Endometrial microvascular endothelial cells (primary cell): ENCODE results near the gene MB. TPM values are rescaled to one million over a fixed set of nuclear protein-coding genes. Genes with fewer than 3 reads are reported as not detected.

Experiments used
- in situ Hi-C: cut with HindIII; loops from 2 replicates; pipeline ENCODE4 v1.10.0; 2017; ENCODE audit warnings: low sequenced_read_pairs, low pct_unique_long_range_greater_than_20kb; ENCODE audit errors: inconsistent ontology term
- total RNA-seq: library from RNA; depleted of rRNA; stranded (reverse); fragments of >200 nt; gene quantifications from one replicate; pipeline ENCODE4 v1.2.3, GENCODE V29; 2015; ENCODE audit errors: inconsistent ontology term

MB gene
- total RNA-seq, 1 donor from 2014 or later, result not detected

DNA sequence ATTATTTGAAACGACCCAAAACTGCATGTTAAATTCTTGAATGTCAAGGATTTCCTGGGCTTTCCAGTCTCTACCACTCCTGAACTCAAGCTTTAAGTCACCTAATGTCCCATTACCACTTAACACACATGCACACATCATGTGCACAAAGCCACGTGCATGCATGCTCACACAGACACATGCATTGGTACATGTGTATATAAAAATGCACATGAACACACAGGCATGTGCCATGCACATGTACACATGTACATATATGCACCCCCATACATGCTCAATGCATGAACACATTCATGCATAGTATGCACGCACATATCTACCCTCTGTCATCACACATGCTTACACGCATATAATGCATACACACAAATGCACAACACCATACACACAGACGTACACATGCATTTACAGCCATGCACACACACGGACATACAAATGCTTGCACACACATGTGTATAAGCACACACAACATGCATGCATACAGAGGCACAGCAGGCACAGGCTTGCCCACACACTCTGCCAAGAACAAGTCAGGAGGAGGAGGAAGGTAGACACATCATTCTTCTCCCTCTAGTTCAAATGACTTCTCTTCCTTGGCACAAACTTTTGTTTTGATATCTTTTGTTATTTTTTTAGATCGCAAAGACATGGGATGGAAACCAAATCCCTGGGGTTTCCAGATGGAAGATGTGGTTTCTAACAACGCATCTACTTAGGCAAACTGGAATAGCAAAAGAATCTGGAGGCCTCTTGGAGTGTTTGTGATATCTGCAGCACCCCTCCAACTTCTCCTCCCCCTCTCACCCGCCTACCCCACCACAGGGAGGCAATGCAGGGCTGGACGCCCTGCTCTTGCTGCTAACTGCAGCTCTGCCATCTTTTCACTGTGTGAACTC, 51.9 kb downstream of the MB start:
- in situ Hi-C loops, result no loop called here

DNA sequence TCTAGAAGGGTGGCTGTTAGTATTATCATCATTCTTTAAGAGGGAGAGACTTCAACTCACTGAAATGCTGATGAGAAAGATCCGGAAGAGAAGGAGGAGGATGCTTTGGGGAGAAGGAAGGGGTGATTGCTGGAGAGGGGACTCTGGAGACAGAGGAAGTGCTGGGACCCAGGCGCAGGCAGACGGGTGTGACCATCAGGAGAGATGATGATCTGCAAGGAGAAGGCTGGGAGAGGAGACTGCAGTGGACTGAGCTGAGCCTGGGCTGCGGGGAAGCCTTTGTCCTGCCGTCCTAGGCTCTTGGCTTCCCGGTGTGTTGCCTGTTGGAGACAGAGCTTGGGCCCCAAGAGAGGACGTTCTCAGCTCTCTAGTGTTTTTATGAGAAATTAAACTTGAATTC, 53.9 kb downstream of the MB start:
- in situ Hi-C loops, result no loop called here

DNA sequence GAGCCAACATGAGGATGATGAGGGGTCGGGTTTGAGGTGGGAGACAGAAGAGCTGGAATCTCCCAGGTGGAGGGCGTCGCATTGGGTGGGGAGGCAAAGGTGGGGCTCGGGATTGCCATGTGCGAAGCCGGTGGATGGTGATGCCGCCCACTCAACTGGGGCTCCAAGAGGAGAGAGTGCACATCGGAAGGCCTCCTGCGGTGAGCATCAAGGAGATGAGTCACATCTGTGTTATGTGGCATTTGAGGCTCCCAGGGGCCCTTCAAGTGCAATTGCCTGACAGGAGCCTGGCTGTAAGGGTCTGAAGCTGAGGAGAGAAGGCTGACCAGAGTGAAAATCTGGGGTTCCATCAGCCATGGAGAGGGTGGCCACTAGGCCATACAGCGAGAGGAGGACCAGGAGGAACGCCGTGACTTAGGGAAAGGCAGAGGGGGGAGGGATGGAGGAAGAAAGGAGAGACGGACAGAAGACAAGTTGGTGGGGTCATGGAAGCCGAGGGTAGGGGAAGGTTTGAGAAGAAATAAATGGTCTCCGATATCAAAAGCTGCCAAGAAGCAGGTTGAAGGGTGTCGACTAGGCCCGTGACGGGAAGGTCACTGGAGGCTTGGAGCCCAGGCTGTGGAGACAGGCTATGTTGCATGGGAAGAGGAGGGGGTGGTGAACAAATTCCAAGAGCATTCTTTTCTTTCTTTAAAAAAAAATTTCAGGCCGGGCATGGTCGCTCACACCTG, 55.2 kb downstream of the MB start:
- in situ Hi-C loops, result no loop called here

DNA sequence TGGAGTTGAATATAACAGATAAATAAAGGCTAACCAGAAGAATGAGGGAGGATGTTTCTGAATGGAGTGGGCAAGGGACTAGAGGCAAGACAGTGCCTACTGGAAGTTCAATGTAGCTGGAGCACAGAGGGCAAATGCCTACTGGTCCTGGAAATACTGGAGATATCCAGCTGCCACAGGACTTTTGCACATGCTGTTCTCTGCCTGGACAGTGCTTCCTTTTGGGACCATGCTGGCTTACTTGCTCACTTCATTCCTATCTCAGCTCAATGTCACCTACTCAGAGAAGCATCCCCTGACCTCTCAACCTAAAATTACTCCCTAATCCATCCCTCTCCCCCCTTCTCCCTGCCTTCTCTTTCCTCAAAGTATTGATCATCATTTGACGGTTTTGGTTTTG, 56.3 kb downstream of the MB start:
- in situ Hi-C loops, result no loop called here

DNA sequence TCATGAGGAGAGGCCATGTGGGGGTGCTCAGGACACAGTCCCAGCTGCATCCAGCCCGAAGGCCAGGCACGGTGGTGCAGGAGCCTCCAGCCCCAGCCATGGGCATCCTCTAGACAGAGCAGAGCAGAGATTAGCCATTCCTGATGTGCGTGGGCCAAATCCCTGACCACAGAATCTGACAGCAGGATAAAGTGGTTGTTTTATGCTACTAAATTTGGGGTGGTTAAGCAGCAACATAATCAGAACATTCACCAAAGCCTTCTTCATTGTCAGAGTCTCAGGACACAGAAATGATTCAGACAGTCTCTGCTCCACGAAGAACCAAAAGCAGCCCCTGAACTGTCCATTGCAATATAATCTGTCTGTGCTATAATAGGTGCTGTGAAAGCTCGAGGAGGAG, 56.8 kb downstream of the MB start:
- in situ Hi-C loops, result no loop called here

DNA sequence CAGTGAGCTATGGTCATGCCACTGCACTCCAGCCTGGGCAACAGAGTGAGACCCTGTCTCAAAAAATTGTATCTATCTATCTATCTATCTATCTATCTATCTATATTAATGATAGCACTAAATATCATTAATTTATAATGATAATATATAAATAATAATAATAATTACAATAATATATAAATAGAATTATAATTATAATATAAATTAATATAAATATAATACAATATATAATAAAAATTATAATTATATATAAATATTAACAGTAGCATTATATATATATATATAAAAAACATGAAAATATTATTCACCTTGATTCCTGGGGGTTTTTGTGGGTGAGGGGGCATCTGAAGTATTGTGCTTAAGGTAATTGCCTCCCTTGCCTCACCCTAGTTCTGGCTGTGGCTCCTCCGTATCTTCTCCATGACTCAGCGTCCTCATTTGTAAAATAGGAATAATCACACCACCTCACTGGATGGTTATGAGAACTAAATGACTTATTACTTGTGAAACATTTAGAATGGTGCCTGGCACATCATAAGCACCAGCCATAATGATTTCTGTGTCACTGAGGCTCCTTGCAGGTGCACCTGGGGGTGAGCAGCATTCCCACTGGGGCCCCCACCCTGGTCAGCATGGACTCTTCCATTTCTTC, 57.6 kb downstream of the MB start:
- in situ Hi-C loops, result no loop called here

DNA sequence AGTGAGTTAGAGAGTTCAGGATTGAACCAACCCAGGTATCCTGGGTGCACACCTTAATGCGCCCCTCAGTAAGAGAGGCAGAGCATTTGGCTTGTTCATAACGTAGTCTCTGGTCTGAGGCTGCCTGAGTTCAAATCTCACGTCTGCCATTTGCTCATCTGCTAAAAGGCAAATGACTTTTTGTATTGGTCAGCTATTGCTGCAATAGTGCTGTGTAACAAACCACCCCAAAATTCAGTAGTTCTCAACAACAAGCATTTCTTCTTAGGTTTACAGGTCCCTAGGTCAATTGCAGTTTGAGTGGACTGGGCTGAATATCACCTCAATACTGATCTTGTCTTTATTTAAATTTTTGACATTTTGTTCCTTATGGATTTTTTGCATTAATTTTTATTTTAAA, 58.4 kb downstream of the MB start:
- in situ Hi-C loops, result no loop called here

DNA sequence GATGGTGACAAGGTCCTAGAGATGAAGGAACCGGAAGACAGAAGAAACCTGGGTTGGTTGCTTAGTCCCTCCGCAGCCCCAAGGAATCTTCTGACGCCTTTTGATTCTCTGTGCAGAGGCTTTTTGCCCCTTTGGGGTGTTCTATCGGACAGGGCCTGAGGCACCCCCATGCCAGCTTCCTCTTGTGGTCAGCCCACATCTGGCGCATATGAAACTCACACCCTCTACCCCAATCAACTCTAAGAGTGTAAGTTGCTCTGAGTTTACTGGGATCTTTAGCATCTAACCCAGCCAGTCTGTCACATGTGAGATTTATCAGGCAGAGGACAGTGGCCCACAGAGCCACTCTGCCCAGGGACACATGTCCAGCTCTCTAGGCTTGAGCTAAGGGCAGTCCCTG, 59.1 kb downstream of the MB start:
- in situ Hi-C loops, result no loop called here

Other genes with a start within 250 kb of the MB start
- 67.7 TPM for gene HMOX1, start 236.2 kb downstream of the MB start, total RNA-seq
- 188 TPM for gene MCM5, start 217.2 kb downstream of the MB start, total RNA-seq
- not detected for gene RASD2, start 76.5 kb downstream of the MB start, total RNA-seq
- gene APOL6, start 31.1 kb upstream of the MB start, total RNA-seq, result 8.8 TPM
- gene APOL5, start 100.5 kb upstream of the MB start, total RNA-seq, result not detected